ENCODE results near the gene MYO1E.
"Not testable (repeated sequence)": the region's sequence is repeated elsewhere in the genome, so short reads cannot be mapped to it uniquely, and the experiment has no call there.

The MYO1E gene

GRCh38 chr15:59157840-59158700, 214.6 kb downstream of the MYO1E start:
- no peak for FAIRE-seq

GRCh38 chr15:59157396-59157795, 215.3 kb downstream of the MYO1E start:
- FAIRE-seq = no peak

GRCh38 chr15:59155431-59155830, 217.2 kb downstream of the MYO1E start:
- FAIRE-seq = no peak

- no peak for FAIRE-seq
These were observed 218.4 kb downstream of the MYO1E start for GRCh38 chr15:59154243-59154642.

- no peak for FAIRE-seq
These were observed 219.2 kb downstream of the MYO1E start for GRCh38 chr15:59153466-59153865.

GRCh38 chr15:59152694-59153450, 219.8 kb downstream of the MYO1E start:
- no peak for FAIRE-seq

GRCh38 chr15:59150185-59150584, 222.5 kb downstream of the MYO1E start:
- no peak for FAIRE-seq

GRCh38 chr15:59148153-59148833, 224.4 kb downstream of the MYO1E start:
- FAIRE-seq = no peak

GRCh38 chr15:59147666-59148065, 225.0 kb downstream of the MYO1E start:
- no peak for FAIRE-seq

- FAIRE-seq = not testable (repeated sequence)
These were observed 228.1 kb downstream of the MYO1E start for GRCh38 chr15:59144594-59144993.

GRCh38 chr15:59143281-59143680, 229.4 kb downstream of the MYO1E start:
- FAIRE-seq = no peak

- FAIRE-seq = no peak
These were observed 232.0 kb downstream of the MYO1E start for GRCh38 chr15:59140422-59141226.

- FAIRE-seq = no peak
These were observed 234.4 kb downstream of the MYO1E start for GRCh38 chr15:59138243-59138642.

- FAIRE-seq = no peak
These were observed 235.1 kb downstream of the MYO1E start for GRCh38 chr15:59137566-59137965.

- FAIRE-seq = no peak
These were observed 238.7 kb downstream of the MYO1E start for GRCh38 chr15:59133929-59134427.

- no peak for FAIRE-seq
These were observed 240.6 kb downstream of the MYO1E start for GRCh38 chr15:59131969-59132562.

- no peak for FAIRE-seq
These were observed 241.2 kb downstream of the MYO1E start for GRCh38 chr15:59131456-59131855.

GRCh38 chr15:59127255-59127654, 245.4 kb downstream of the MYO1E start:
- FAIRE-seq = not testable (repeated sequence)

GRCh38 chr15:59125683-59126082, 247.0 kb downstream of the MYO1E start:
- FAIRE-seq = not testable (repeated sequence)

GRCh38 chr15:59124261-59124660, 248.4 kb downstream of the MYO1E start:
- FAIRE-seq = no peak

GRCh38 chr15:59120937-59121336, 251.7 kb downstream of the MYO1E start:
- no peak for FAIRE-seq

- no peak for FAIRE-seq
These were observed 253.0 kb downstream of the MYO1E start for GRCh38 chr15:59119625-59120024.

Data from A204.1 (cell line).